Measurements from ENCODE around the gene DSC1.

- TF ChIP-seq CTCF (IDR thresholded peaks at IDR 0.05; ENCODE audit: low read depth, low read length) (no peak), EZH2phosphoT487 (IDR thresholded peaks at IDR 0.05; ENCODE audit: low read depth) (no peak)
These were observed 82.7 kb downstream of the DSC1 start for GRCh38 chr18:31079973-31080372.

Measured in OCI-LY3 (cell line).